Upper lobe of left lung (tissue), 6 donors: ENCODE measurements around the gene ANKRD66. TPM values are rescaled to one million over a fixed set of nuclear protein-coding genes. Genes with fewer than 3 reads are reported as not detected.

Source experiments
- ATAC-seq, 2 donors: fragments of 200-7000 bp; cut with Tn5 transposase; one replicate each; pipeline ENCODE4 v1.9.1; 2022; ENCODE audit warnings: mild to moderate bottlenecking in 2 of 2, moderate library complexity in 2 of 2; ENCODE audit not compliant: low FRiP score in 2 of 2
- DNase-seq, 2 donors: peaks; one replicate each; pipeline ENCODE4 v3.0.0-alpha.2; 2019 to 2020
- H3K27ac ChIP-seq, 4 donors: fragments of 200-600 bp; sonication (generic); one replicate each; pipeline ENCODE4 v1.5.1; 2016 to 2019
- H3K27me3 ChIP-seq, 4 donors: fragments of 200-600 bp; sonication (generic); one replicate each; pipeline ENCODE4 v1.5.1; 2017 to 2019
- H3K36me3 ChIP-seq, 4 donors: fragments of 200-600 bp; sonication (generic); one replicate each; pipeline ENCODE4 v1.5.1; 2016 to 2019
- H3K4me1 ChIP-seq, 4 donors: fragments of 200-600 bp; sonication (generic); one replicate each; pipeline ENCODE4 v1.5.1; 2018 to 2019
- H3K4me3 ChIP-seq, 4 donors: fragments of 200-600 bp; sonication (generic); one replicate each; pipeline ENCODE4 v1.5.1; 2017 to 2019; ENCODE audit warnings: mild to moderate bottlenecking in 2 of 4, moderate library complexity in 1 of 4
- H3K9me3 ChIP-seq, 4 donors: fragments of 200-600 bp; sonication (generic); one replicate each; pipeline ENCODE4 v1.5.1; 2018 to 2019
- CTCF ChIP-seq, 6 experiments: fragments of 450-650 bp in 4 of 6; fragments of 200-600 bp in 2 of 6; sonication (generic) in 2 of 6; IDR thresholded peaks; one replicate each; pipeline ENCODE4 v1.5.1; 2016 to 2019; ENCODE audit warnings: antibody characterized with exemption in 6 of 6
- EP300 ChIP-seq, 4 donors: sonication (generic); formaldehyde crosslinking; IDR thresholded peaks; one replicate each; pipeline ENCODE4 v1.5.1; 2017; ENCODE audit warnings: antibody characterized with exemption in 4 of 4, control low read depth in 2 of 4
- POLR2A ChIP-seq, 4 donors: fragments of 450-650 bp; IDR thresholded peaks; one replicate each; pipeline ENCODE4 v1.5.1; 2016 to 2017; ENCODE audit warnings: antibody characterized with exemption in 4 of 4, mild to moderate bottlenecking in 2 of 4
- POLR2AphosphoS5 ChIP-seq, 2 donors: sonication (generic); formaldehyde crosslinking; IDR thresholded peaks; one replicate each; pipeline ENCODE4 v1.5.1; 2017; ENCODE audit warnings: antibody characterized with exemption in 2 of 2
- WGBS, 2 donors: methylation state at CpG; one replicate each; pipeline ENCODE4 v1.1.5; 2017 to 2018; 5-methylcytosine and 5-hydroxymethylcytosine counted together
- total RNA-seq, 6 donors: library from RNA; depleted of rRNA in 4 of 6; stranded (reverse); fragments of >200 nt in 4 of 6; gene quantifications; one replicate each; pipeline versions ENCODE4 v1.1.0 to v1.2.1, GENCODE V29; 2016 to 2021
- donor health status: DM: no; HTN: no; CAD: no; lungs with moderate emphysema.
- donor health status: DM: no; HTN: yes; CAD: no; lungs with severe emphysema.

The ANKRD66 gene
- total RNA-seq, 6 donors from 2014 or later: 2.1 to 15.7 (median 2.7) TPM; not detected in 2

- Histone ChIP-seq H3K36me3 (no peaks in the 10 kb centered on the region), H3K9me3 (no peaks in the 10 kb centered on the region), H3K4me1 (no peaks in the 10 kb centered on the region), H3K27ac (no peak overlapping the region), H3K4me3 (no peak overlapping the region), H3K27me3 (no peaks in the 10 kb centered on the region)
- WGBS, 2 donors: 74 to 90% methylated on average over 5 of the region's 5 CpGs
- no peak for TF ChIP-seq EP300 (IDR thresholded peaks at IDR 0.05)
- TF ChIP-seq POLR2A (IDR thresholded peaks at IDR 0.05): no peak
- TF ChIP-seq POLR2AphosphoS5 (IDR thresholded peaks at IDR 0.05): no peak
- TF ChIP-seq CTCF (IDR thresholded peaks at IDR 0.05): no peak
- ATAC-seq (no peak), DNase-seq (no peak)
Observed at GRCh38 chr6:46749731-46750130, 3.0 kb downstream of the ANKRD66 start.

- Histone ChIP-seq H3K36me3 (no peaks in the 10 kb centered on the region), H3K9me3 (no peaks in the 10 kb centered on the region), H3K4me1 (no peaks in the 10 kb centered on the region), H3K27ac (no peak overlapping the region), H3K27me3 (no peaks in the 10 kb centered on the region), H3K4me3 (no peak overlapping the region)
- 83 to 90% methylated on average over 3 of the region's 3 CpGs for WGBS, 2 donors
- TF ChIP-seq POLR2AphosphoS5 (IDR thresholded peaks at IDR 0.05): no peak
- TF ChIP-seq CTCF (IDR thresholded peaks at IDR 0.05): no peak
- no peak for TF ChIP-seq EP300 (IDR thresholded peaks at IDR 0.05)
- no peak for TF ChIP-seq POLR2A (IDR thresholded peaks at IDR 0.05)
- no peak for DNase-seq
- ATAC-seq: no peak
Observed at GRCh38 chr6:46751658-46752057, 4.9 kb downstream of the ANKRD66 start.

GRCh38 chr6:46755865-46756264, 9.1 kb downstream of the ANKRD66 start:
- Histone ChIP-seq H3K9me3 (no peaks in the 10 kb centered on the region), H3K27ac (no peak overlapping the region), H3K27me3 (no peaks in the 10 kb centered on the region), H3K36me3 (no peaks in the 10 kb centered on the region), H3K4me3 (no peak overlapping the region), H3K4me1 (peaks cover 0 to 3% (median 0%) of the 10 kb centered on the region in 4 donors)
- TF ChIP-seq POLR2A (IDR thresholded peaks at IDR 0.05) (no peak), EP300 (IDR thresholded peaks at IDR 0.05) (no peak), CTCF (IDR thresholded peaks at IDR 0.05) (no peak), POLR2AphosphoS5 (IDR thresholded peaks at IDR 0.05) (no peak)
- 49 to 54% methylated on average over 1 of the region's 1 CpG for whole genome bisulfite sequencing, 2 donors
- no peak for DNase-seq
- no peak for ATAC-seq

- no peak overlapping the region for H3K27ac ChIP-seq
- DNase-seq (no peak), ATAC-seq (peak in 1 of 2 donors; percentile 54)
- no peak for TF ChIP-seq POLR2A (IDR thresholded peaks at IDR 0.05)
- TF ChIP-seq EP300 (IDR thresholded peaks at IDR 0.05): no peak
- 65 to 70% methylated on average over 7 of the region's 7 CpGs for WGBS, 2 donors
- H3K36me3 ChIP-seq: no peaks in the 10 kb centered on the region
- no peaks in the 10 kb centered on the region for H3K27me3 ChIP-seq
- peaks cover 0 to 3% (median 0%) of the 10 kb centered on the region in 4 donors for H3K4me1 ChIP-seq
- H3K4me3 ChIP-seq: no peak overlapping the region
- H3K9me3 ChIP-seq: no peaks in the 10 kb centered on the region
Observed at GRCh38 chr6:46756469-46757213, 9.9 kb downstream of the ANKRD66 start.

GRCh38 chr6:46757214-46757596, 10.5 kb downstream of the ANKRD66 start:
- ATAC-seq: peak in 1 of 2 donors; percentile 81
- no peaks in the 10 kb centered on the region for H3K36me3 ChIP-seq
- no peaks in the 10 kb centered on the region for H3K27me3 ChIP-seq
- H3K9me3 ChIP-seq: no peaks in the 10 kb centered on the region
- H3K4me1 ChIP-seq: peaks cover 0 to 3% (median 0%) of the 10 kb centered on the region in 4 donors
- WGBS, 2 donors: 76 to 87% methylated on average over 2 of the region's 2 CpGs
- TF ChIP-seq POLR2A (IDR thresholded peaks at IDR 0.05): peak in 1 of 4 donors; percentile 16
- no peak for TF ChIP-seq CTCF (IDR thresholded peaks at IDR 0.05)
- TF ChIP-seq POLR2AphosphoS5 (IDR thresholded peaks at IDR 0.05): no peak
- TF ChIP-seq EP300 (IDR thresholded peaks at IDR 0.05): no peak
- H3K27ac ChIP-seq: no peak overlapping the region
- DNase-seq: peak in 1 of 2 donors; percentile 59
- H3K4me3 ChIP-seq: no peak overlapping the region
